ENCODE measurements around the gene SPAG9.

Gene SPAG9

GRCh38 chr17:50981279-50981678 is 139.4 kb downstream of the SPAG9 start:
- TF ChIP-seq ZFX (IDR thresholded peaks at IDR 0.05; ENCODE audit: borderline replicate concordance) (no peak), CTCF (IDR thresholded peaks at IDR 0.05) (no peak)
- H3K27ac ChIP-seq = no peak overlapping the region

- H3K27ac ChIP-seq = no peak overlapping the region
- TF ChIP-seq CTCF (IDR thresholded peaks at IDR 0.05) (no peak), ZFX (IDR thresholded peaks at IDR 0.05; ENCODE audit: borderline replicate concordance) (no peak)
Measured at GRCh38 chr17:50979524-50979927, 141.1 kb downstream of the SPAG9 start.

GRCh38 chr17:50977487-50978159 is 143.0 kb downstream of the SPAG9 start:
- TF ChIP-seq CTCF (IDR thresholded peaks at IDR 0.05) = no peak
- no peak for TF ChIP-seq ZFX (IDR thresholded peaks at IDR 0.05; ENCODE audit: borderline replicate concordance)

GRCh38 chr17:50976951-50977472 is 143.7 kb downstream of the SPAG9 start:
- no peak overlapping the region for H3K27ac ChIP-seq
- TF ChIP-seq ZFX (IDR thresholded peaks at IDR 0.05; ENCODE audit: borderline replicate concordance) = no peak
- TF ChIP-seq CTCF (IDR thresholded peaks at IDR 0.05) = no peak

More at GRCh38 chr17:50977487-50978159, 143.0 kb downstream of the SPAG9 start:
- H3K27ac ChIP-seq = no peak overlapping the region

- TF ChIP-seq CTCF (IDR thresholded peaks at IDR 0.05) = no peak
- TF ChIP-seq ZFX (IDR thresholded peaks at IDR 0.05; ENCODE audit: borderline replicate concordance) = no peak
- H3K27ac ChIP-seq = no peak overlapping the region
Measured at GRCh38 chr17:50973557-50974494, 146.8 kb downstream of the SPAG9 start.

GRCh38 chr17:50972577-50972976 is 148.1 kb downstream of the SPAG9 start:
- H3K27ac ChIP-seq = no peak overlapping the region

More at GRCh38 chr17:50972577-50972976, 148.1 kb downstream of the SPAG9 start:
- TF ChIP-seq CTCF (IDR thresholded peaks at IDR 0.05) (no peak), ZFX (IDR thresholded peaks at IDR 0.05; ENCODE audit: borderline replicate concordance) (no peak)
